Aorta (tissue), 5 donors: ENCODE measurements around the gene PPP5C. TPM values are rescaled to one million over a fixed set of nuclear protein-coding genes. Genes with fewer than 3 reads are reported as not detected.

Source experiments
- ATAC-seq: fragments of 200-7000 bp; cut with Tn5 transposase; one replicate; pipeline ENCODE4 v1.9.1; 2022; ENCODE audit warnings: moderate library complexity; ENCODE audit not compliant: low FRiP score
- DNase-seq, 2 donors: peaks; one replicate each; pipeline ENCODE4 v3.0.0-alpha.2; 2020
- H3K27ac ChIP-seq, 2 donors: one replicate each; pipeline ENCODE4 v1.5.1; 2013; ENCODE audit warnings: low read length in 2 of 2, mild to moderate bottlenecking in 2 of 2, moderate library complexity in 2 of 2, control low read depth in 1 of 2, inconsistent platforms in 1 of 2, low read depth in 1 of 2
- H3K27me3 ChIP-seq, 2 donors: one replicate each; pipeline ENCODE4 v1.6.1; 2013; ENCODE audit warnings: control low read depth in 1 of 2, low read length in 1 of 2, mild to moderate bottlenecking in 1 of 2, moderate library complexity in 1 of 2; ENCODE audit not compliant: insufficient read depth in 2 of 2, control insufficient read depth in 1 of 2
- H3K36me3 ChIP-seq, 2 donors: one replicate each; pipeline ENCODE4 v1.6.1; 2013; ENCODE audit warnings: control low read depth in 1 of 2, low read length in 1 of 2, mild to moderate bottlenecking in 1 of 2; ENCODE audit not compliant: insufficient read depth in 2 of 2, control insufficient read depth in 1 of 2
- H3K4me1 ChIP-seq, 2 donors: one replicate each; pipeline ENCODE4 v1.6.1; 2013; ENCODE audit warnings: low read length in 2 of 2, control low read depth in 1 of 2, mild to moderate bottlenecking in 1 of 2, moderate library complexity in 1 of 2; ENCODE audit not compliant: insufficient read depth in 2 of 2, control insufficient read depth in 1 of 2
- H3K4me3 ChIP-seq, 2 donors: one replicate each; pipeline ENCODE4 v1.5.1; 2013; ENCODE audit warnings: low read length in 2 of 2, control low read depth in 1 of 2, mild to moderate bottlenecking in 1 of 2
- H3K9me3 ChIP-seq: one replicate; pipeline ENCODE4 v1.6.1; 2013; ENCODE audit warnings: mild to moderate bottlenecking, low read length; ENCODE audit not compliant: control insufficient read depth
- WGBS, 2 donors: extraction: QIAGEN DNeasy Blood & Tissue Kit; methylation state at CpG; one replicate each; pipeline ENCODE4 v1.1.7; 2013; 5-methylcytosine and 5-hydroxymethylcytosine counted together
- intact Hi-C, 2 donors: fragments of 100-400 bp; cut with DNase I; formaldehyde crosslinking; loops; one replicate each; pipeline versions ENCODE4 v1.14.2 to v1.15.0; 2022
- polyA plus RNA-seq, 2 donors: library from polyadenylated mRNA; stranded (reverse); fragments of 200-250 nt; gene quantifications; one replicate each; pipeline ENCODE4 v1.2.3, GENCODE V29; 2013
- total RNA-seq, 2 donors: library from RNA; stranded (reverse); fragmentation: NEBNext Ultra II Directional; extraction: Animal tissue kit (Norgen Biotek cat#: 25700); gene quantifications; one replicate each; pipeline ENCODE4 v1.2.1, GENCODE V29; 2021
- donor health status: healthy with polysubstance abuse.
- donor health status: Bipolar disorder and iron deficiency.
- donor health status: DM: no; HTN: no; CAD: no.
- donor health status: DM: no; HTN: no; CAD: no.
- donor health status: DM: yes; HTN: yes; CAD: no.

Gene PPP5C
- total and polyA plus RNA-seq, 4 donors = 23.0 to 63.7 (median 58.5) TPM

DNA sequence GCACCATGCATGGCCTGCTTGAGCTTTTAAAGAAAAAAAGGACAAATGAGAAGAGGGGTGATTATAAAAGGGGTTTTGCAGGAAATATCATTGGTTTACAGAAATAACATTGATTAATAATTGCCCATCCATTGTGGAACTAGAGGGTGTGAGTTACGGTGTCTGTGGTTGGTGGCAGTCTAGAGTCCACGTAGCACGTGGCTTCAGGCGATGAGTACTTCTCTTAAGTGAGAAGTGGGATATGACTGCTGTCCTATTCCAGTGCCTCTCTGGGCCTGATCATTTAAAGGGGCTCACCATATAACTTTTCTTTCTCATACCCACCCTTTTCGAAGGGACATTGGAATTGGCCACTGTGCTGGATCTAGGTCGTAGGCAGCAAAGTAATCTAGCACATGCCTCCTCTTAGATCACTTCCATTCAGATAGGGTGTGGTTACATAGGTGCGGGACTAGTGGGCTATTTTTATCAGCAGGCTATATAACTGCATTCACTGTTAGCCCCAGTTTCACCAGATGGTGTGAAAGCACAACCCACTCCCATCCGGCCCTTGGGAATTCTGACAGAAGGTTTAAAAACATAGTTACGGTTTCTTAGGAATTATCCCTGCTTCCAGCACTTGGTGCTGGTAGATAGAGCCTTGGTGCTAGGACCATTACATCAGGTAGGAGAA, 19.9 kb downstream of the PPP5C start:
- Histone ChIP-seq H3K36me3 (no peaks in the 10 kb centered on the region), H3K4me1 (no peaks in the 10 kb centered on the region), H3K9me3 (no peaks in the 10 kb centered on the region), H3K27me3 (no peaks in the 10 kb centered on the region), H3K27ac (no peak overlapping the region), H3K4me3 (no peak overlapping the region)
- DNase-seq (peak in 1 of 2 donors; percentile 13), ATAC-seq (no peak)
- intact Hi-C loops = no loop called here
- WGBS, 2 donors = 86 to 89% methylated on average over 9 of the region's 9 CpGs

DNA sequence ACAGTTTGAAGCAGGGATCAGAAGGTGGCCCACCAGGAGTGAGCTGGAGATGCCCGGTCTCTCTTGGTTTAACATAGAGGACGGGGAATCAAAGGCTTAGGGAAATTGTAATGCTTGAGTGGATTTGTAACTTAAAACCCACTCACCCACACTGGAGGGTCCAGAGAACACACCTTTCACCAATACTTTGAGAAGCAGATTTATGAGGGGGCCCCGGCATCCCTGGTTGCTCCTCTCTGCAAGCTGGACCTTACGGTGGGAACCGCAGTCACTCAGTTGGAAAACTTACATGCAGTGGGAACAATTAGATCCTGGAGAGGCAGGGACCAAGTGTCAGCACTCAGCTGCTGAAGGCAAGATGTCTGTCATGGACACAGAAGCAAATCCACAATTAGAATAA, 20.5 kb downstream of the PPP5C start:
- peak in 1 of 2 donors; percentile 17 for DNase-seq
- Histone ChIP-seq H3K9me3 (no peaks in the 10 kb centered on the region), H3K36me3 (no peaks in the 10 kb centered on the region), H3K4me1 (no peaks in the 10 kb centered on the region), H3K4me3 (no peak overlapping the region), H3K27ac (no peak overlapping the region), H3K27me3 (no peaks in the 10 kb centered on the region)
- intact Hi-C loops = no loop called here
- WGBS, 2 donors = 83 to 94% methylated on average over 5 of the region's 5 CpGs
- no peak for ATAC-seq

GRCh38 chr19:46368116-46368515, 21.2 kb downstream of the PPP5C start:
- no peak overlapping the region for H3K27ac ChIP-seq
- 88 to 92% methylated on average over 7 of the region's 7 CpGs for WGBS, 2 donors
- H3K27me3 ChIP-seq = no peaks in the 10 kb centered on the region
- ATAC-seq (no peak), DNase-seq (peak in 1 of 2 donors; percentile 57)
- H3K4me1 ChIP-seq = no peaks in the 10 kb centered on the region
- H3K9me3 ChIP-seq = no peaks in the 10 kb centered on the region
- intact Hi-C loops = no loop called here
- H3K4me3 ChIP-seq = no peak overlapping the region
- H3K36me3 ChIP-seq = no peaks in the 10 kb centered on the region

GRCh38 chr19:46369817-46370216, 22.9 kb downstream of the PPP5C start:
- Histone ChIP-seq H3K36me3 (no peaks in the 10 kb centered on the region), H3K4me1 (peaks cover 0 to 2% of the 10 kb centered on the region in 2 donors)

GRCh38 chr19:46371371-46371901, 24.5 kb downstream of the PPP5C start:
- H3K27me3 ChIP-seq = no peaks in the 10 kb centered on the region
- 82 to 85% methylated on average over 10 of the region's 10 CpGs for WGBS, 2 donors
- ATAC-seq (no peak), DNase-seq (peak in 1 of 2 donors; percentile 61)
- peaks cover 0 to 2% of the 10 kb centered on the region in 2 donors for H3K4me1 ChIP-seq
- intact Hi-C loops = no loop called here
- H3K4me3 ChIP-seq = no peak overlapping the region
- H3K36me3 ChIP-seq = no peaks in the 10 kb centered on the region
- H3K27ac ChIP-seq = no peak overlapping the region
- H3K9me3 ChIP-seq = no peaks in the 10 kb centered on the region

More at GRCh38 chr19:46369817-46370216, 22.9 kb downstream of the PPP5C start:
- intact Hi-C loops = no loop called here
- no peaks in the 10 kb centered on the region for H3K27me3 ChIP-seq
- no peaks in the 10 kb centered on the region for H3K9me3 ChIP-seq
- DNase-seq (no peak), ATAC-seq (no peak)
- H3K27ac ChIP-seq = no peak overlapping the region
- WGBS, 2 donors = 92 to 93% methylated on average over 7 of the region's 7 CpGs
- no peak overlapping the region for H3K4me3 ChIP-seq

- peaks cover 0 to 2% of the 10 kb centered on the region in 2 donors for H3K4me1 ChIP-seq
- no peak for ATAC-seq
- peak overlapping the region in 1 of 2 donors; percentile 78 for H3K27ac ChIP-seq
- peak in 1 of 2 donors; percentile 81 for DNase-seq
- 35 to 44% methylated on average over 11 of the region's 11 CpGs for WGBS, 2 donors
- intact Hi-C loops = no loop called here
- no peaks in the 10 kb centered on the region for H3K9me3 ChIP-seq
- no peaks in the 10 kb centered on the region for H3K27me3 ChIP-seq
- no peak overlapping the region for H3K4me3 ChIP-seq
- H3K36me3 ChIP-seq = peaks cover 0 to 3% of the 10 kb centered on the region in 2 donors
Observed at GRCh38 chr19:46372901-46373490, 26.1 kb downstream of the PPP5C start.

DNA sequence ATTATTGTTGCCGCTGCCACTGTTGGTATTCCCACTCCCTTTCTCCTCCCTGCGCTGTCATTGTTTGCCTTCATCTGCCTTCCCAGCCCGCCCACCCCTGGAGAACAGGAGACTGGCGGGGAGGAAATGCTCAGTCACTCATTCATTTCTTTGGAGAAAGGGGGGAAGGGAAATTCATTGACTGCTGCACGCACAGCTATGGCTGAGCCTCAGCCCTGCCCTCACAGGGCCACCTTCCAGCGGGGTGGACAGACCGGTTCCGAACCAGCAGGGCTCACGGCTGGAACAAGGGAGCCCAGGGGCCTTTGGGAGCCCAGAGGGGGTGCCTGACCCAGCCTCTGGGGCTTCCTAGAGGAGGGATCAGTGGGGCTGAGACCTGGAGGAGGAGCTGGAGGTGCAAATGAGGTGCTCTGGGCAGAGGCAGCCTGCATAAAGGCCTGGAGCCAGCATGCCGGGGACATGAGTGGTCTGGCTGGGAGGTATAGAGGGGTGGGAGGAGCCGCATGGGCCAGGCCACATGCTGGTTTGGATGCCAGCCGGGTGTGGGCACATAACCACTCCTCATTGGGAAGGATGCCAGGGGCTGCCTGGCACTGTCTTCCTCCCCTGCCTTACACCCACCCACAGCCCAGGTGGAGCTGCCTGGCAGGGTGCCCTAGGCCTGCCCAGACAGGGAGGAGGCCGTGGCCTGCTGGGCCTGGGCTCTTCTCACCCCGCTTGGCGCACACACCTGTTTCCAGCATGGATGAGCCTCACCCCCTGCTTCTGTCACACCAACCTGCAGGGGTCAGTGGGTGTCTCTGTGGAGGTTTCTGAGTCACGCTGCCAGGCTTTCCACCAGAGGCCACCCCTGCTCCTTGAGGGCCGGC, 26.8 kb downstream of the PPP5C start:
- Histone ChIP-seq H3K36me3 (peaks cover 0 to 3% of the 10 kb centered on the region in 2 donors), H3K4me1 (peaks cover 0 to 2% of the 10 kb centered on the region in 2 donors), H3K9me3 (no peaks in the 10 kb centered on the region), H3K27ac (peak overlapping the region; percentile 23 to 82), H3K4me3 (no peak overlapping the region), H3K27me3 (no peaks in the 10 kb centered on the region)
- ATAC-seq (peak; percentile 73), DNase-seq (peak; percentile 86 to 89)
- intact Hi-C loops = no loop called here
- WGBS, 2 donors = 24 to 25% methylated on average over 15 to 17 of the region's 17 CpGs

DNA sequence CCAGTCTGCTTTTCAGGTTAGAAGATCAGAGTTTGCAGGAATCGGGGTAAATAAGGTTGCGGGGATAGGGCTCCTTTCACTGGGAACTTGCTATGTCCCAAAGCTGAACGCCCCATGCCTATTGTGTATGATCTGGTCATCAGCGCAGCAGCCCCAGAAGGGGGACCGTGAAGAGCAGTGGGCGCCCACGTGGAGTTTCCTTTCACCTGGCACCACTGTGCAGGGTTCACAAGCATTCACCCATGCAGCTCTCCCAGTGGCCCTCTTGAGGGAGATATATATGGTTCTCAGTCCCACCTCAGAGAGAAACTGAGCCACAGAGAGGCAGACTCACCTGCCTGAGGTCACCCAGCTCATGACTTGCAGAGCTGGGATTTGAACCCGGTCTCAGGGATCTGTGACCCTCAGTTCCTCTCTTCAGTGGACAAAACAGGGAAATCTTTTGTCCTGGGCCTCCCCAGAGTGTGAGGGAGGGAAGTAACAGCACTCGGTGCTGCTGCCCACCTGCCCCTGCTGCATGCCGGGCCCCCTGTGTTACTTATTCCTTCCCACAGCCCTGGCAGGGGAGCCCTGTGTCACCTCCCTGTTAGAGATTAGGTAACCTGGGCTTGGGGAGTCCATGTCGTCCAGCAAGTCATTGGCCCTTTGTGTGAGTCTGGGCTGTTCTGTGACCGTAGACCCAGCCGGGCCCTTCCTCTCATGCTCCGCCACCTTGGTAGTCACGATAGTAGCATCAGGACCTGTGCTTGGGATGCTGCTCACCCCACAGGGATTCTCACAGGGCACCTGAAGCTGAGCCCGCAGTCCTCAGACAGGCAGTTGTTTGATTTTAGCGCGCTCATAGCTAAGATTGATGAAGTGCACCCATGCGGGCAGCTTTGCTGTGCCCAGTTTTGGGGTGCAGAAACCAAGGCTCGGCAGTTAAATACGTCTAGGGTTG, 27.9 kb downstream of the PPP5C start:
- no peaks in the 10 kb centered on the region for H3K27me3 ChIP-seq
- H3K4me1 ChIP-seq = peaks cover 0 to 2% of the 10 kb centered on the region in 2 donors
- 87 to 92% methylated on average over 21 of the region's 21 CpGs for WGBS, 2 donors
- intact Hi-C loops = no loop called here
- H3K36me3 ChIP-seq = peaks cover 0 to 3% of the 10 kb centered on the region in 2 donors
- peak in 1 of 2 donors; percentile 57 for DNase-seq
- no peaks in the 10 kb centered on the region for H3K9me3 ChIP-seq
- no peak overlapping the region for H3K4me3 ChIP-seq
- H3K27ac ChIP-seq = peak overlapping the region in 1 of 2 donors; percentile 82
- no peak for ATAC-seq
